ENCODE results near the gene CCDC187. TPM values are rescaled to one million over a fixed set of nuclear protein-coding genes. Genes with fewer than 3 reads are reported as not detected.

Gene CCDC187
- total and polyA plus RNA-seq, 2 of the 8 experiments (the other 6 are each of a cell fraction or from before 2014, with no cell fraction given): 0.02 TPM; not detected in 1

DNA sequence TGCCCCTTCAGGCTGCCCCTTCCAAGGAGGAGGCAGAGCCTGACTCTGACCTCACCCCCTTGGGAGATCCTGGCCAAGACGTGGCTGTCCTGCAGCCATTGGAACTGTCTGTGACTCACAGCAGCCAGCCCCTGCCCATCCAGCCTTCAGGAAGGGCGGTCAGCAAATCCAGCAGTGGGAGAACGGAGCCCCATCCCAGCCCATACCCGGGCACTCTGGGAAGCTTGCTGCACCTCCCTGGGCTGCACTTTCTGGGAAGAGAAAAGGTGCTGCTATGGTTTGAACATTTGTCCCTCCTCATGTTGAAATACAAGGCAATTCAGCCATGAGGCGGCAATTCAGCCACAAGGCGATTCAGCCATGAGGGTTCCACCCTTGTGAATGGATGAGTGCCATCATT, 24.4 kb downstream of the CCDC187 start:
- no peak overlapping the region for H2BK5ac ChIP-seq (ENCODE audit: low read depth, low read length)
- H4K20me1 ChIP-seq (replicated peaks in 1 of 2; ENCODE audit: control insufficient read depth in 1 of 2, insufficient read depth in 2 of 2, low read length in 2 of 2): no peaks in the 10 kb centered on the region
- H3K79me1 ChIP-seq (ENCODE audit: low read depth, low read length): no peaks in the 10 kb centered on the region
- H4K8ac ChIP-seq (ENCODE audit: extremely low read depth, insufficient read depth, low read length): no peak overlapping the region
- H3K9me3 ChIP-seq (ENCODE audit: insufficient read depth in 2 of 2, low read depth in 1 of 2, low read length in 1 of 2): no peaks in the 10 kb centered on the region
- POLR2A ChIA-PET (ENCODE audit: partially characterized antibody): no interaction called here
- H3K4ac ChIP-seq (replicated peaks; ENCODE audit: insufficient read length, low read depth, low read length): no peak overlapping the region
- no peaks in the 10 kb centered on the region for H3K27me3 ChIP-seq (replicated peaks in 1 of 4; ENCODE audit: control insufficient read depth in 3 of 4, extremely low read depth in 1 of 4, insufficient read depth in 3 of 4, low read length in 3 of 4)
- no peak overlapping the region for H3K18ac ChIP-seq (ENCODE audit: extremely low read depth, low read length)
- no peak overlapping the region for H2BK12ac ChIP-seq (ENCODE audit: low read depth, low read length)
- no peak overlapping the region for H2AFZ ChIP-seq (ENCODE audit: low read length)
- CTCF ChIA-PET (ENCODE audit: partially characterized antibody): interaction anchor here (1.1 to 3.0 kb wide), 8 partner anchors 8 to 65 kb away, joined by 3 to 21 read pairs (median 4); no protein-coding TSS in a partner anchor
- H3K4me2 ChIP-seq (ENCODE audit: insufficient read depth in 1 of 2, low read depth in 2 of 2, low read length in 2 of 2): no peak overlapping the region
- no peak overlapping the region for H3K27ac ChIP-seq (ENCODE audit: low read depth, low read length)
- no peak overlapping the region for H4K5ac ChIP-seq (ENCODE audit: insufficient read length, low read depth, low read length)
- H3K9ac ChIP-seq (replicated peaks in 1 of 4; ENCODE audit: extremely low read depth in 1 of 4, low read depth in 3 of 4, low read length in 3 of 4): no peak overlapping the region
- H3K79me2 ChIP-seq (ENCODE audit: control insufficient read depth in 1 of 2, insufficient read depth in 2 of 2, low read length in 2 of 2): no peaks in the 10 kb centered on the region
- FAIRE-seq: no peak
- H3K23ac ChIP-seq (ENCODE audit: insufficient read length): no peak overlapping the region
- H3K23me2 ChIP-seq (ENCODE audit: low read depth, low read length): no peaks in the 10 kb centered on the region
- no peak overlapping the region for H3K14ac ChIP-seq (ENCODE audit: insufficient read length)
- H3K36me3 ChIP-seq (ENCODE audit: control insufficient read depth in 2 of 4, insufficient read depth in 4 of 4, low read length in 3 of 4): no peaks in the 10 kb centered on the region
- TF ChIP-seq YY1 (IDR thresholded peaks at IDR 0.05; ENCODE audit: low read depth, low read length): no peak
- no peak for TF ChIP-seq NANOG (IDR thresholded peaks at IDR 0.05; ENCODE audit: insufficient read depth, low read depth, low read length, poor library complexity, severe bottlenecking)
- TF ChIP-seq SIX5 (IDR thresholded peaks at IDR 0.05; ENCODE audit: low read depth, low read length): no peak
- no peak for TF ChIP-seq JUND (IDR thresholded peaks at IDR 0.05; ENCODE audit: low read length)
- no peak for TF ChIP-seq TCF12 (IDR thresholded peaks at IDR 0.05; ENCODE audit: low read depth, low read length)
- TF ChIP-seq CBX8 (IDR thresholded peaks at IDR 0.05; ENCODE audit: borderline replicate concordance, low read depth, low read length): no peak
- TF ChIP-seq SIN3A (conservative IDR thresholded peaks at IDR 0.05 in 1 of 2, IDR thresholded peaks at IDR 0.05 in 1 of 2; ENCODE audit: low read depth in 1 of 2, low read length in 2 of 2): no peak
- TF ChIP-seq, protein P1, sequence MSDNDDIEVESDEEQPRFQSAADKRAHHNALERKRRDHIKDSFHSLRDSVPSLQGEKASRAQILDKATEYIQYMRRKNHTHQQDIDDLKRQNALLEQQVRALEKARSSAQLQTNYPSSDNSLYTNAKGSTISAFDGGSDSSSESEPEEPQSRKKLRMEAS (IDR thresholded peaks at IDR 0.05): no peak
- TF ChIP-seq SP1 (IDR thresholded peaks at IDR 0.05; ENCODE audit: low read depth, low read length): no peak
- TF ChIP-seq CHD1 (IDR thresholded peaks at IDR 0.05; ENCODE audit: low read depth, low read length): no peak
- no peak overlapping the region for H4K91ac ChIP-seq (replicated peaks; ENCODE audit: insufficient read length, low read length)
- H2BK20ac ChIP-seq (ENCODE audit: low read length): no peak overlapping the region
- H2AK5ac ChIP-seq (ENCODE audit: low read depth, low read length): no peak overlapping the region
- no peak overlapping the region for H2BK120ac ChIP-seq (replicated peaks; ENCODE audit: low read depth, low read length)
- 86% methylated on average over 6 of the region's 6 CpGs; no CpG with 5 or more reads in 1 of the 2 experiments for WGBS, 2 experiments (ENCODE audit: extremely low coverage in 1 of 2, insufficient coverage in 1 of 2, insufficient read length in 1 of 2, insufficient replicate concordance in 2 of 2, low coverage in 1 of 2, low lambda C conversion rate in 2 of 2, missing lambda C conversion rate in 1 of 2)
- no peak overlapping the region for H3K56ac ChIP-seq (replicated peaks; ENCODE audit: insufficient read length, low read depth, low read length)
- no peak overlapping the region for H3K4me3 ChIP-seq (ENCODE audit: extremely low read depth in 1 of 4, insufficient read depth in 2 of 4, low read depth in 3 of 4, low read length in 4 of 4)
- no peak for DNase-seq (ENCODE audit: low read depth in 1 of 2, low spot score in 2 of 2)
- H2BK15ac ChIP-seq (ENCODE audit: low read length): no peak overlapping the region
- H3K4me1 ChIP-seq (replicated peaks in 1 of 4; ENCODE audit: control insufficient read depth in 3 of 4, insufficient read depth in 4 of 4, low read length in 3 of 4): peaks cover 0 to 4% (median 2%) of the 10 kb centered on the region in 4 experiments; a peak in 4 of 7 replicates
